Ovary (tissue), 3 donors: ENCODE data around the gene RACGAP1.

Experiments
- EP300 ChIP-seq: sonication (generic); formaldehyde crosslinking; IDR thresholded peaks from one replicate; pipeline ENCODE4 v1.6.1; 2017; ENCODE audit warnings: antibody characterized with exemption
- POLR2A ChIP-seq: fragments of 450-650 bp; IDR thresholded peaks from one replicate; pipeline ENCODE4 v1.6.1; 2017; ENCODE audit warnings: antibody characterized with exemption, mild to moderate bottlenecking, moderate library complexity
- TF ChIP-seq, protein P1 (sequence below), 3 donors: fragments of 450-650 bp in 2 of 3; fragments of 200-600 bp in 1 of 3; IDR thresholded peaks; one replicate each; pipeline versions ENCODE4 v1.5.1 to v1.8.0; 2016 to 2022; ENCODE audit warnings: antibody characterized with exemption in 3 of 3, mild to moderate bottlenecking in 1 of 3
- donor health status: DM: no; HTN: no; CAD: no.

DNA sequence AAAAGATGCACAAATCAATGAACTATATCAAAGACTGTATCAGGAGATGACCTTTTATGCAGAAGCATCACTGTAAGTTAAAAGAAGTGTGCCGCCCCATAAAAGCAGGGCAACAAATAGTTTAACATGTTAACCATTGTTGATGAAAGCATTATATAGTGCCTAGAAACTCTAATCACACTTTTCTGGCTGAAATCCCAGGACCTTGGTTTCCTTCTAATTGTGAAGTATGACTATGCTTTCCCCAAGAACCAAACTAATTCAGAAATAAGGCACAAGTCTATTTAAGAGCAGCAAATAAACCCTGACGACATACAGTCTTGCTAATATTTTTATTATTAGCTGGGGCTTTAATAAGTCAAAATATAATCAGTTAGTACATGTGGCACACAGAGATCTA, 21.7 kb downstream of the RACGAP1 start:
- TF ChIP-seq, protein P1, sequence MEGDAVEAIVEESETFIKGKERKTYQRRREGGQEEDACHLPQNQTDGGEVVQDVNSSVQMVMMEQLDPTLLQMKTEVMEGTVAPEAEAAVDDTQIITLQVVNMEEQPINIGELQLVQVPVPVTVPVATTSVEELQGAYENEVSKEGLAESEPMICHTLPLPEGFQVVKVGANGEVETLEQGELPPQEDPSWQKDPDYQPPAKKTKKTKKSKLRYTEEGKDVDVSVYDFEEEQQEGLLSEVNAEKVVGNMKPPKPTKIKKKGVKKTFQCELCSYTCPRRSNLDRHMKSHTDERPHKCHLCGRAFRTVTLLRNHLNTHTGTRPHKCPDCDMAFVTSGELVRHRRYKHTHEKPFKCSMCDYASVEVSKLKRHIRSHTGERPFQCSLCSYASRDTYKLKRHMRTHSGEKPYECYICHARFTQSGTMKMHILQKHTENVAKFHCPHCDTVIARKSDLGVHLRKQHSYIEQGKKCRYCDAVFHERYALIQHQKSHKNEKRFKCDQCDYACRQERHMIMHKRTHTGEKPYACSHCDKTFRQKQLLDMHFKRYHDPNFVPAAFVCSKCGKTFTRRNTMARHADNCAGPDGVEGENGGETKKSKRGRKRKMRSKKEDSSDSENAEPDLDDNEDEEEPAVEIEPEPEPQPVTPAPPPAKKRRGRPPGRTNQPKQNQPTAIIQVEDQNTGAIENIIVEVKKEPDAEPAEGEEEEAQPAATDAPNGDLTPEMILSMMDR (IDR thresholded peaks at IDR 0.05) = no peak
- TF ChIP-seq POLR2A = no peak
- no peak for TF ChIP-seq EP300
